LNCAP (cell line): Measurements from ENCODE around the gene C14orf93.

Source experiments
- CTCF ChIP-seq: fragments of 450-650 bp; IDR thresholded peaks from 2 replicates; pipeline ENCODE4 v1.5.1; 2017; ENCODE audit warnings: mild to moderate bottlenecking

The C14orf93 gene

GRCh38 chr14:22987291-22987690, 22.7 kb downstream of the C14orf93 start:
- no peak for TF ChIP-seq CTCF

- TF ChIP-seq CTCF: peak; percentile 88
Measured at GRCh38 chr14:22986508-22987054, 23.4 kb downstream of the C14orf93 start.

GRCh38 chr14:22985894-22986507, 23.9 kb downstream of the C14orf93 start:
- TF ChIP-seq CTCF: no peak

- no peak for TF ChIP-seq CTCF
Measured at GRCh38 chr14:22984959-22985658, 24.8 kb downstream of the C14orf93 start.

- no peak for TF ChIP-seq CTCF
Measured at GRCh38 chr14:22982477-22983245, 27.3 kb downstream of the C14orf93 start, which contains the start of gene AJUBA. TSS of gene AJUBA (minus strand) at chr14:22982551. CDS start at chr14:22982266, 285 bp downstream.

GRCh38 chr14:22981876-22982476, 28.0 kb downstream of the C14orf93 start:
- no peak for TF ChIP-seq CTCF
